GM18873 (cell line): ENCODE measurements around the gene USP49.
"Not testable (repeated sequence)": the region's sequence is repeated elsewhere in the genome, so short reads cannot be mapped to it uniquely, and the experiment has no call there.

ENCODE experiments used
- ATAC-seq: cut with Tn5 transposase; IDR thresholded peaks from one replicate; pipeline ENCODE4 v1.9.1; 2021; ENCODE audit warnings: mild to moderate bottlenecking, moderate library complexity, moderate number of reproducible peaks; ENCODE audit not compliant: unreplicated experiment, low FRiP score

Gene USP49

DNA sequence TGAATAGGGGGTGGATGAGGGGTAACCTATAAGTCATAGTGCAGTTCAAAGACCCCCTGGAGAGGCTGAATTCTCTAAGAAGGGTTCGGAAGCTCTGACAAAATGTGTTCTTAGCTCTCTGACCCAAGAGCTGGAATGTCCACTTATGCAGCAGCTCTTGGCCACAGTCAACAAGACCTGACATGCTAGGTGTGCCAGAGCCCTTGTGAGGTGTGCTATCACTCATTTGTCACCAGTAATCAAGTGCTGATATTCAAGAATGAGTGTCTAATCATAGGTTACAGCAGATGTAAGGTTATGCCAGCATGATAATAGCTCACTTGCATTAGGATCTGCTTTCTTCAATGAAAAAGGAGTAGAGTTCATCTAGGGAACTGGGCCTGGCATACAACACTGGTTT is 79.6 kb downstream of the USP49 start:
- ATAC-seq, result no peak

DNA sequence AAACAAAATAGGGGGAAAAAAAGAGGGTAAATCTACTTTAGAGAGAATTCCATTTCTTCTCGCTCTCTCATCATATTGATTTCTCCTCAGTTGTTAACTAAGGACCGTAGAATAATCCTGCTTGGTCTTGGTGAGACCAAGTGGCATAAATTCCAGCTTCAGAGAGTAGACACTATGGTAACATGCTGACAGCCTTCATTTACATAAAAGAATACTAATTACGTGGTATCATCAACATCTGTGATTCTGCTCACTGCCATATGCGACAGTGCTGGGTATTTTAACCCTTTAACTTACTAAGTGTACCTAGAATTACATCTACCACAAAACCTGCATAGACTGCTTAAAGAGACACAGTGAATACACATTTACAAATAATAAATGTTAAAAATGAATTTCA is 80.5 kb downstream of the USP49 start:
- ATAC-seq, result no peak

DNA sequence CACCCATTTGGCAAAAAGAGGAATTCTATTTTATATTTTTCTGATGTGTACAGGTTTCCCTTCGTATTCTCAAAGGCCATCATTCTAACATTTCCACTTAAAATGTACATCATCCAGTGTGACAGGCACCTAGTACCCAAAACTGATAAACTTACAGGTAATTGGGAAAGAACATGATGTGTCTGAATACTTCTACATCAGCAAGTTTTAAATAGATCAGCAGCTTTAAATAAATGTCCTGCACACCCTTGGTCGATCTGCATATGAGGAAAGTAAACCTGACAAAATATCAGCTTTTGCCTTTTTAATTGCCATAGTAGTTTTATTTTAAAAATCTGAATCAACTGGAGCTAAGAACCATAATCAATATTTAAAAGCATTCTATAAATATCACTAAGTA is 81.2 kb downstream of the USP49 start:
- ATAC-seq, result no peak

DNA sequence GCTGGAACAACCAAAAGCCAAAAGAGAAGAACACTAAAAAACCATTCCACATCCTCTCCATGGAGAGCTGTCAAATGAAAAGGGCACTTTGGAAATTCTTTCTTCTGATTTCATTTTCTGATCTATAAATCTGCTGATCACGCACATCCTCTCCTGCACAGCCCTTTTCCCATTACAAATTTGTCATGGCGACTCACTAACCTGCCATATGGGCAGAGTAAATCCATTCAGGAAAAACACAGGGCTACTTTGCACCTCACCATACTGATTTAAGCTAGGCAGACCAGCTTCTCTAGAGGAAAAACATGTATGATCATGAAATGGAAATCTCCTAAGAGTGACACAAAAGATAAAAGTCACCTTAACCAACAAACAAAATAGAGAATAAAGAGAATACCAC is 81.7 kb downstream of the USP49 start:
- no peak for ATAC-seq

DNA sequence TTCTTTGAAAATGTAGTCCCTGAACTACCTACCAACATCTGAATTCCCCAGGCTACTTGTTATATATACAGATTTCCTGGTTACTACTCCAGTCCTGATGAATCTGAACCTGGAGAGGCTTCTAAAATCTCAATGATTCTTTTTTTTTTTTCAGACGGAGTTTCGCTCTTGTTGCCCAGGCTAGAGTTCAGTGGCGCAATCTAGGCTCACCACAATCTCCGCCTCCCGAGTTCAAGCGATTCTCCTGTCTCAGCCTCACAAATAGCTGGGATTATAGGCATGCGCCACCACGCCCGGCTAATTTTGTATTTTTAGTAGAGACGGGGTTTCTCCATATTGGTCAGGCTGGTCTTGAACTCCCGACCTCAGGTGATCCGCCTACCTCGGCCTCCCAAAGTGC is 83.2 kb downstream of the USP49 start:
- not testable (repeated sequence) for ATAC-seq

DNA sequence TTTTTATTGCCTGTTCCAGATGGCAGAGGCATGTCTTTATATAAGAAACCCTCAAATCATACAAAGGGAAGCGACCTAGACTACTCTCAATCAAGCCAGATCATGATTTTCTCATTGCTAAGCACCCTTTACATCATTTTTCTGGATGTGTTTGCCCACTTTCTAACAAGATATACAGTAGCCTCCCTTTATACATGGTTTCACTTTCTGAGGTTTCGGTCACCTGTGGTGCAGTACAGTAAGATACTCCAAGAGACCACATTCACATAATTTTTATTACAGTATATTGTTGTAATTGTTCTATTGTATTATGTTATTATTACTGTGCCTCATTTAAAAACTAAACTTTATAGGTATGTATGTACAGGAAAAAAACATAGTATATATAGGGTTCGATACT is 84.1 kb downstream of the USP49 start:
- ATAC-seq, result no peak

DNA sequence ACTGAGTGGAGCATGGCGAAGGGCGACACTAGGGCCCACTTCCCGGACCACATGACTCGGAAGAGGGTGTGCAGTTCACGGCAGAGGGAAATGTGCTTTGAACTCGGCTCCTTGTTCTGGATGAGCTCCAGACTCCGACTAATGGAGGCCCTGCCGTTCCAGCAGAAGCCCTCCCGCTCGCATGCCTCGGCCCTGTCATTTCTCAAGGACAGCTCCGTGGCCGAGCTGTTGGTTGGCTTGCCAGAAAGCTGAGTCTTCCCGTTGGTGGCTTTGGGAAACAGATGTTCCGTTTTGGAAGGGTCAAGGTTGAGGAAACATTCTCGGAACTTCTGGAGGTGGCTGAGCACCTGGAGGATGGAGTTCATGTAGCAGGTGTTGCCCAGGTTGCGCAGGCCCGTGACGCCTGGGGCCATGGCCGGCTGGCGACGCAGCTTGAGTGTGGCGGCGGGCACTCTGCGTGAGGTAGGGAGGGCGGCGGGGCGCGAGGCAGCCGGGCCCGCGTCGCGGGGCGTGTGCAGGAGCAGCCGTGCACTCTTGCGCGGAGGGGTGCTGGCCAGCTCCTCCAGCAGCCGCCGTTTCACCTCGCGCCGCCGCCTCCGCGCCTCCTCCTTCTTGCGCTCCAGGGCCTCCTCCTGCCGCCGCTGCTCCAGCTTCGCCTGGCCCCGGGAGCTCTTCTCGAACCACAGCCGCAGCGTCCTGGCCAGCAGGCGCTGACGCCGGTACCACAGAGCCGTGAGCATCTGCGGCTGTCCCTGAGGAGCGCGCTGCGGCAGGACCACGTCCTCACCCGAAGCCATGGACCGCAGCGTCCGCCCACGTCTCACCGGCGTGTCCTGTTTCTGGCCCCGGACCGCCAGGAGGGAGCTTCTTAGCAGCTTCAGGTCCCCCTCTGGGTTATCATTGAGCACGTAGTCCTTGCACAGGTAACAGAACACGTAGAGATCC is 89.1 kb downstream of the USP49 start:
- ATAC-seq, result no peak

DNA sequence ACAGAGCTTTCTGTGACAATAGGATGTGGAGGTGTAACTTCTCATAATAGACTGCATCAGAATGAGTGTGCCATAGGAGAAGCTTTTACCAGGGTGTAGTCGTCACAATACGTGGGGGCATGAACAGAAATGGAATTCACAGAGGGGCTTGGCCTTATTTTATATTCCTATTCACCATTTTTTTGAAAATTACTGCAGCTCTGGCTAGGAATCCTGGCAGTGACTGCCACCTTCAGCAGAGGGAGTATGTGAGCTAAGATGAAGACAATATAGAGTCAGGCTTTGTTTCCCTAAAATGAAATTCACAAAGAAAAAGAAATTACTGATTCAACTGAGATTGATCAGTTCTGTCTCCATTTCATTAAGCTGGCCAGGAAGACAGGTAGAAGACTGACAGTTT is 93.8 kb downstream of the USP49 start:
- no peak for ATAC-seq

DNA sequence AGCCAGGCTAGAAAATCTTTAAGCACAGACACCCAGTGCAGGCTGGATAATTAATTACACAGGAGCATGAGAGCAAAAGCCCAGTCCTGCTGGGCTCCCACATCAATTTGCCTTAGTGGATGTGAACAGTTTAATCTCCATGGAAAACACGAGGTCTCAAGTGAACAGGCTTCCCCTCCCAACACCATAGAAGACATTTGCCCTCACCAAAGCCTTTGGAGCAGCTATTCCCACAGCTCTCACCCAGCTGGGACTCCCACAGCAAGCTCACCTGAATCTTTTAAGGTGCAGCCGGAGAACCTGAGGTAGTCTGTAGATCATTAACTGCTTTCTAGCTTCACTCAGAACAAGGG is 95.6 kb downstream of the USP49 start:
- no peak for ATAC-seq

DNA sequence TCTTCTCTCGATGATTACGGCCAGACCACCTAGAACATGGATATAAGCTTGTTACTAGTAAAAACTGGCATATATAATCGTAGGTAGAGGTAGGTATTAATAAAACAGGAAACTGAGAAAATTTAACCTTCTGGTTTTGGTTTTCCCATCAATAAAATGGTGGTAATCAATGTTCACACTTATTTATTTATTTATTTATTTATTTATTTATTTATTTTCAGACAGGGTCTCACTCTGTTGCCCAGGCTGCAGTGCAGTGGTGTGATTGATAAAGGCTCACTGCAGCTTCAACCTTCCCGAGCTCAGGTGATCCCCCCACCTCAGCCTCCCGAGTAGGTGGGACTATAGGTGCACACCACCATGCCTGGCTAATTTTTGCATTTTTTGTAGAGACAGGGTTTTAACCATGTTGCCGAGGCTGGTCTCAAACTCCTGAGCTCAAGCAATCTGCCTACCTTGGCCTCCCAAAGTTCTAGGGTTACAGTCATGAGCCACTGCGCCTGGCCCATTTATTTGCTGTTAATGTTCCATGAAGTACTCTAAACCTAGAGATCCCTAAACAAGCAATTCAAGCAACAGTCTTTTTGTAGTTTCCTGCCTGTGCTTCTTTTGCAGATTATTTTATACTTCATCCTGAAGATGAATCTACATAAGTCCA is 96.1 kb downstream of the USP49 start:
- ATAC-seq, result no peak

DNA sequence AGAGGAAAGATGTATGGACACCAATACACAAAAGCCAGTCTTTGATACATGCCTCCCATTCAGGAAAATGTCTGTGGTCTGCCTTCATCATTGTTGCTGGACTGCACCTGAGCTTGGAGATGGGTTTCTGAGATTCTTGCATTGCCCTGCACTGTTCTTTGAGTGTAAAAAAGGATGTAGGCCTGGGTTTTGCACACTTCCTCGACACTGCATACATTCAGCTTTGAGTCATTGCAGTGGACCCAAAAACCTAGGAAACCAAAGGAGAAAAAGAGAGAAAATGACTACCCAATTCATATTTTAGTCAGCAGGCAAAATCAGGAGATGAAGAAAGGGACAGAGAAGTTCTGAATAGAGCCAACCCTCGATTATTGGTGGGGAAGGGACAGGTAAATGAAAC is 98.7 kb downstream of the USP49 start:
- no peak for ATAC-seq

DNA sequence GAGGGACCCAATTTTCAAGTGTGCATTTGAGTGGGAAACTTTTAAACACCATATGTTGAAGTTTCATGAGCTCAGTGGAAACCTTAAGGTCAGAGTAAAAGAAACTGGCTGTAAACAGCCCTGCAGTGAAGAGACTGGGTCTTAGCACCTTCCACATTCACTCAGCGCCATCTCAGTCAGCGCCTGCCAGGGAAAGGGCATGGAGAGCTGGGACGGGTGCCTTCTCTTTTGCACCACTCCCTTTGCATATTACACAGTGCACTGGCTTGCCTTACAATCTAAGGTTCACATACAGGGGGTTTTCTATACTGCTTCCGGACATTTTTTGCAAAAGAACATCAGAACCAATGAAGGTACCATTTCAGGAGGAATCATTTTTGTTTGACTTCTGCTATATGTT is 103.2 kb downstream of the USP49 start:
- ATAC-seq, result no peak

DNA sequence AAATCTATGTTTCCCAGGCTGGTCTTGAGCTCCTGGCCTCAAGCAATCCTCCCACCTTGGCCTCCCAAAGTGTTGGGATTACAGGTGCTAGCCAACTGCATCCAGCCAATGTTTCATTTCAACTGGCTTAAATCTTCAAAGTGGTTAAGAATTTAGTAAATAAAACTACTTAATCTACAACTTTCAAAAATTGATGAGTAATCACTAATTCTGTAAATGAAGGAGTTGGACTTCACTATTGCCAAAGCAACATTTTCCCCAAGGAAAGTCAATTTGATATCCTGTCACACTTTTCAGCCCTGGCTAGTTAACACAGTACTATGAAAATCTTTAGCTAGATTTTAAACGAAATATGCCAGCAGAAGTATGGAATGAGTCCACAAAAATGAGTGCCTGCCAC is 103.9 kb downstream of the USP49 start:
- ATAC-seq, result no peak

DNA sequence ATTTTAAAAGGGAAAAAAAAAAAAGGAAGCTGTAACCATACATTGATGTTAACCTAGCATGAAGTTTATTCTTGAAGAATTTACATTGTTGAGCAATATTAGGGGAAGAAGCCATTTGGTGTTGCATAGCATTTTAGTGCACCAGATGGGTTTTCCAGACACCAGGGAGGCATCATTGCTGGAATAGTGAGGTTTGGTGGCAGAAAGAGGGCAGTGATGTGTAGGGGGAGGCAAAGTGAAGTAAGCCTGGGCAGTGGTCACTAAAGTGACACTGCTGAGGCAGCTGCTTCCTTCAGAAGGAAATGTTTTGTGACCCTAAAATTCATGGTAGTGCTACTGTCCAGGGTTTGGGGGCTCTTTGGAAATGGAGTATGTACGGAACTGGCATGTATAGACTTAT is 105.1 kb downstream of the USP49 start:
- ATAC-seq, result no peak

DNA sequence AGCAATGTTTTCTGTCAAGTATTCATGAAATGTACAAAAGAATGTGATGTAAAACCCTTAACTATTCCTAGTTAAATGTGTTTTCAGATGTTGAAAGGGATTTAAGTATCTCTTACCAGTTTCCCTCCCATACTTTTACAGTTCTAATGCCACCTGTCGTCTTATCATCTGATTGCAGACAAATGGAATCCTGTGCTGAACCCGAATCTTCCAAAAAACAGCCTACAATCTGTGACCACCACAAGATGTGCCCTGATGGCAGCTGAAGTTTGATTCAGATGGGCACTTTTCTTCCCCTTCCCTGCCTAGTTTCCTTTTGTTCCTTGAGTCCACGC is 105.8 kb downstream of the USP49 start:
- no peak for ATAC-seq

DNA sequence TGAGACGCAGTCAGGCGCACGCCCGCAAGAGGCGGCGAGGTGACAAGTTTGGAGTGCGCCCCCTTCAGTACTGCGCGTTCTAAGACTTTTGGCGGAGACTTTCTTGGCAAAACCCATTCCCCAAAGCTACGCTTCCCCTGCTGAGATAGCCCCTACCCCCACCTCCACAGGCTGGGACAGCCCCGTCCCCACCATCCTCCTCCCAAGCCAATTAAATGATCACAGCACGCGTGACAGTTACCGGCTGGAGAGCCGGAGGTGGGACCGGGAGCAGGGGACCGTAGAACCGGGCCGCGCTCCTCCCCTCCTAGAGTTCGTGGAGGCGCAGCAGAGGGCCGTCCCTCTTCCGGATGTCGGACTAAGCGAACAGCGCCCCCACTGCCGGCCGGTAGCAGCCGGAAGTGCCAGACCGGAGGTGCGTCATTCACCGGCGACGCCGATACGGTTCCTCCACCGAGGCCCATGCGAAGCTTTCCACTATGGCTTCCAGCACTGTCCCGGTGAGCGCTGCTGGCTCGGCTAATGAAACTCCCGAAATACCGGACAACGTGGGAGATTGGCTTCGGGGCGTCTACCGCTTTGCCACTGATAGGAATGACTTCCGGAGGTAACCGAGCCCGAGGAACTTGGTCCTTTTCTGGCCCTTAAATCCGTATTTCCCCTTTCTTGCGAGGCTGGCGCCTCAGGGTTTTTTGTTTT is 107.8 kb downstream of the USP49 start, which contains the start of gene TOMM6:
Gene TOMM6, plus strand, starts transcription at position 476 of the 699 bp plus-strand sequence. Its CDS starts 4 bp downstream, at position 480.
- ATAC-seq, result peak; percentile 72

DNA sequence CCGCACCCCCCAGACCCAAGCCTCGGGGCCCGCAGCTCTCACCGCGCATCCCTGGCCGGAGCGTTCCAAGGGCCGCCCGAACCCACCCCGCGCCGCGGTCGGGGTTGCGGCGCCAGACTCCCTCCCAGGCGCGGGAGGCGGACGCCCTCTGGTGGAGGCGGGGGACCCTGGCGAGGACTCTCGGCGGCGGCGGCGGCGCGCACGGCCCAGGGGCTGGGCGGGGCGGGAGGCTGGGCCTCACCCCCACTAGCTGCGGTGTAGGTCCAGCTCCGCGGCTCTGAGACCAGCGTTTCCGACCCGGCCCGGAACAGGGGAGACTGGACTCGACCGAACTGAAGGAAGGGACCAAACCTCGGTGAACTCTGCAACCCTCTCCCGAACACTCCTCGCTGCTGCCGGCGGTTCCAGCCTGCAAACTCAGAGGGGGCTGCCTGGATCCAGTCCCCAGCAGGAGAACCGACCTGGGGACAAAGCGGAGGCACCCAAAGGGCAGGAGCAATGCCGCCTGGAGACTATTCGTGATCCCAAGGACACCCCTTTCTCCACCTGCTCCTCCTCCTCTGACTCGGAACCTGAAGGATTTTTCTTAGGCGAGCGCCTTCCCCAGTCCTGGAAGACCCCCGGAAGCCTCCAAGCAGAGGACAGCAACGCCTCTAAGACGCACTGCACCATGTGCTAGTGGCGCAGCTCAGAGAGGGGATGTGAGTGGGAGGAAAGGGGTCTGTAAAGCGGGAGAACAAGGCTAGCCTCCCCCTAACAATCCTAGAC is 108.5 kb downstream of the USP49 start:
- ATAC-seq, result peak; percentile 35

DNA sequence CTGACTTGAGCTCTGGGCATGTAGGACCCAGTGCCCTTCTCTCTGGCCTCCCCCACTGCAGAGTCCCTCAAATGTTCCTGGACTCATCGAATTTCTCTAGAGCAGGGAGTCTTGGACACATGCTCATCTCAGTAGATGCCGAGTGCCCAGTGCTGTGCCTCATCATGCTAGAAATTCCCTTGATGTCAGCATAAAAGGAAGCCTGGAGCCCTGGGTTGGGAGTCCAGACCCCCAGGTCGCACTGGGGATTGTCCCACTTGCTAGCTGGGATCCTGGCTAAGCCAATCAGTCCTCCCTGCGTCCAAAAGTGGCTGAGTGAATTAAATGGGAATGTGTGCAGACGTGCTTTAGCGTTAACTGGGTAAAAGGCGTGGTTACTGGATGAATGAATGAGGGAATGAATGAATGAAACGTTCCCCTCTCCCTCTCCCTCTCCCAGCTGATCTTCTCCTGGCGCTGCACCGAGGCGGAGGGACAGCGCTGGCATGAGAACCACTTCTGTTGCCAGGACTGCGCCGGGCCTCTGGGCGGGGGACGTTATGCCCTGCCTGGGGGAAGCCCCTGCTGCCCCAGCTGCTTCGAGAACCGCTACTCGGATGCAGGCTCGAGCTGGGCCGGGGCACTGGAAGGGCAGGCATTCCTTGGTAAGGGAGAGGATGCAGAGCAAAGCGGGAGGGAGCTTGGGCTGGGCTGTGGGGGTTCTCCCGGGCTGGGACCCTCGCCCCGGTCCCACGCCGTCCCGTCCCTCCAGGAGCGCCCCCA is 109.3 kb downstream of the USP49 start:
- ATAC-seq, result no peak

DNA sequence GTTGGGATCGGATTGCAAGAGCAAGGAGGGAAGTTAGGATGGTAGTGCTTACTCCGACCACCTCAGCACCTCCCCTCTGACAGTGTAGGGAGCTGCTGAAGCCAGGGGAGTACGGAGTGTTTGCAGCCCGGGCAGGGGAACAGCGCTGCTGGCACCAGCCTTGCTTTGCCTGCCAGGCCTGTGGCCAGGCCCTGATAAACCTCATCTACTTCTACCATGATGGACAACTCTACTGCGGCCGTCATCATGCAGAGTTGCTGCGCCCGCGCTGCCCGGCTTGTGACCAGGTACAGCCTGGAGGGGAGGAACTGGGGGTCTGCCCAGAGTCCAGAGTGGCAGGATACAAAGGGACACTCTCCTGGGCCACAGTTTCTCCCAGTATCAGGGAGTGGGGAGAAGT is 109.9 kb downstream of the USP49 start:
- no peak for ATAC-seq

DNA sequence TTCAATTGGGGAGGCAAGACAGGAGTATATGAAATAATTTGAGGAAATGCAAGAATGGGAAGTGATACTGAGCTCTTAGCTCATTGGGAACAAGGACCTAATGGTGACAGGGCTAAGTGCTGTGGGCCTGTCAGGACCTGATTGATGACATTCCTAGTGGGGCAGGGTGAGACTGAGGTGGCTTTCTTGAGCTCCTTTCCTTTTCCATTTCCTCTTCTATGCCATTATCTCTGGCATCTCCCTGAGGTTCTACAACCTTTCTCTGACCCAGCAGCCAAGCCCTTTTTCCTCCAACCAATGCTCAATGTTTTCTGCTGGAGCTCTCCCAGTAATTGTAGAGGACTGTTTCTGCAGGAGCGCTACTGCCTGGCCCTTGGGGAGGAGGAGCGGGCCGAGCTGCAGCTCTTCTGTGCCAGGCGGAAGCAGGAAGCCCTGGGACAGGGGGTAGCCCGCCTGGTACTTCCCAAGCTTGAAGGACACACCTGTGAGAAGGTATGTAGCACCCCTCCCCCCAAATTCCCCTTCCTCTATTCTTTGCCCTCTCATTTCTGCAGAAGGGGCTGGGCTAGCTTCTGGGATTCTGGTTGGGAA is 110.5 kb downstream of the USP49 start:
- no peak for ATAC-seq
